GM13976 (cell line): Measurements from ENCODE around the gene NAMPT.

Source experiments
- DNase-seq: peaks from one replicate; pipeline ENCODE4 v3.0.0; 2012; ENCODE audit warnings: low spot score
- in situ Hi-C: fragments of 300-500 bp; cut with MboI; formaldehyde crosslinking; loops from one replicate; pipeline ENCODE4 v1.12.0; 2022; ENCODE audit warnings: low sequenced_read_pairs, mixed read lengths, inconsistent platforms; ENCODE audit not compliant: unreplicated experiment
- TF ChIP-seq, protein P1 (sequence below): IDR thresholded peaks from 2 replicates; pipeline ENCODE4 v1.5.1; 2012; ENCODE audit warnings: borderline replicate concordance, mild to moderate bottlenecking; ENCODE audit not compliant: insufficient read depth; ENCODE audit errors: extremely low read depth, missing control alignments, control extremely low read depth

NAMPT gene

GRCh38 chr7:106236065-106236464 lies 48.7 kb downstream of the NAMPT start:
- in situ Hi-C loops, result no loop called here
- DNase-seq, result no peak
- TF ChIP-seq, protein P1, sequence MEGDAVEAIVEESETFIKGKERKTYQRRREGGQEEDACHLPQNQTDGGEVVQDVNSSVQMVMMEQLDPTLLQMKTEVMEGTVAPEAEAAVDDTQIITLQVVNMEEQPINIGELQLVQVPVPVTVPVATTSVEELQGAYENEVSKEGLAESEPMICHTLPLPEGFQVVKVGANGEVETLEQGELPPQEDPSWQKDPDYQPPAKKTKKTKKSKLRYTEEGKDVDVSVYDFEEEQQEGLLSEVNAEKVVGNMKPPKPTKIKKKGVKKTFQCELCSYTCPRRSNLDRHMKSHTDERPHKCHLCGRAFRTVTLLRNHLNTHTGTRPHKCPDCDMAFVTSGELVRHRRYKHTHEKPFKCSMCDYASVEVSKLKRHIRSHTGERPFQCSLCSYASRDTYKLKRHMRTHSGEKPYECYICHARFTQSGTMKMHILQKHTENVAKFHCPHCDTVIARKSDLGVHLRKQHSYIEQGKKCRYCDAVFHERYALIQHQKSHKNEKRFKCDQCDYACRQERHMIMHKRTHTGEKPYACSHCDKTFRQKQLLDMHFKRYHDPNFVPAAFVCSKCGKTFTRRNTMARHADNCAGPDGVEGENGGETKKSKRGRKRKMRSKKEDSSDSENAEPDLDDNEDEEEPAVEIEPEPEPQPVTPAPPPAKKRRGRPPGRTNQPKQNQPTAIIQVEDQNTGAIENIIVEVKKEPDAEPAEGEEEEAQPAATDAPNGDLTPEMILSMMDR, result no peak

DNA sequence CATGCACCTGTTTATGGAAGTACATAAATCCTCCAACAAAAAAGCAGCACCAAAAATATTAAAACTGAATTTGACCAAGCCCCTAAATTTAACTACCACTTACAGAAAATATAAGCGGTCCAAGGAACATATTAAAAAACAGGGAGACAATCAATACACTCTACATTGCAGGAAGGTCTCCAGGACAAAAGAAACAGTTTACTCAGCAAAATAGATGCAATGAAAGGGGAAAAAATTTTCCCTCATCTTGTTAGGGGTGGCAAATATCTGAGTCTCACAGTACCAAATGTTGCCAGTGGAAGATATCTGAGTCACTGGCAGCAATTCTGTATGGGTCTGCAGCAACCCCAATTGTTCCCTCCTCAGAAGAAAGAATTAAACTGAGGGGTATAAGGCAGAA lies 50.4 kb downstream of the NAMPT start:
- in situ Hi-C loops, result no loop called here
- TF ChIP-seq, protein P1, result no peak
- DNase-seq, result no peak

GRCh38 chr7:106231856-106232490 lies 52.8 kb downstream of the NAMPT start:
- TF ChIP-seq, protein P1, result no peak
- DNase-seq, result no peak
- in situ Hi-C loops, result no loop called here

- TF ChIP-seq, protein P1, result no peak
- no peak for DNase-seq
- in situ Hi-C loops, result no loop called here
Measured at GRCh38 chr7:106225856-106226255, 58.9 kb downstream of the NAMPT start.

DNA sequence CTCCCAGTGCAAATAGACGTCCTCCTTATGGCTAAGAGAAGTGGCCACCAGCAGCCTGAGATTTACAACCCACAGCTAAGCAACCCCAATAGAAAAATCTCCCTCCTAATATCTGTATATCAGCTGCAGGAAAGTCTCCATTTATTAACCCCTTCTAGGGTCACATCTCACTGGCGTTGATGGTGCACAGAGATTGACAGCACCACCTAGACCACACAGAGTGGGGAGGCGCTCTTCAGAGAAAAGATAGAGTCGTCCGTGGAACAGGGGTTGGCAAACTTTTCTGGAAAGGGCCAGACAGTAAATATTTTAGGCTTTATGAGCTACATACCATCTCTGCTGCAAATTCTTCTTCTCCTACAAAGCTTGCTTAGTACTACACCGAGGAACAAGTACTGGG lies 60.0 kb downstream of the NAMPT start:
- TF ChIP-seq, protein P1, result no peak
- no peak for DNase-seq
- in situ Hi-C loops, result no loop called here

DNA sequence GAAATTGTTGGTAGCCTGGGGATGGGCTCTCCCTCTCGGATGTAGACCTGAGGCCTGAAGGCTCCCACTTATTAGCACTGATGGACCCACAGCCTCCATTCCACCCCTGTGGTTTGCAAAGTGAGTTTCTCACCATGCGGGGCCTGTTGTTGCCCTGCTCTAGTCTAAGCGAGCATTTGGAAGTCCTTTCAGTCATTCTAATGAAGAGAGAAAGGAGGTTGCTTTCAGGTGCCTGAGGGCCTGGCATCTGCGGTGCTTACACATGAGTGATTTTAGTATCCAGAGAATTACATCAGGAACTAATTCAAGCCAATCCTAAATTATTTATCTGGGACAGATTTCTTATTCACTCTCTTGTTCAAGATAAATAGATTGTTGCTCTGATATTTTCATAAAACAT lies 61.6 kb downstream of the NAMPT start:
- DNase-seq, result no peak
- TF ChIP-seq, protein P1, result no peak
- in situ Hi-C loops, result no loop called here
